ENCODE measurements around the gene SLC22A5.

Gene SLC22A5

DNA sequence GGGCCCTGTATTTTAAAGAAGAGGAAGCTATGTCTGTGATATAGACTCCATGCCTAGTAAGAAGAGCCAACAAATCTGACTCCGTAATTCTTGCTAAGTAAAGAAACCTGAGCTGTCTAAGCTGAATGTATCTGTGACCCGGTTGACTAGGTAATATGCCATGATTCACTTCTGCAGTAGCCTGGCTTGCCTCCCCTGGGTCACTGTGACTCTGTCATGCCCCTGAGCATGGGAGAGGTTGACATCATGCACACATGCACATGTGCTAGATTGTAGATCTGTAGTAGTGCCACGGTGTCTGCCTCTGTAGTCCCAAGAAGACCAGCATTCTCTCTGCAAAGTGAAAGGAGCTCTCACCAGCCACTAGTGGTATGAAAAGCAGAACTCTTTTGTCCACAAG, 9.1 kb downstream of the SLC22A5 start:
- TF ChIP-seq, protein P1, sequence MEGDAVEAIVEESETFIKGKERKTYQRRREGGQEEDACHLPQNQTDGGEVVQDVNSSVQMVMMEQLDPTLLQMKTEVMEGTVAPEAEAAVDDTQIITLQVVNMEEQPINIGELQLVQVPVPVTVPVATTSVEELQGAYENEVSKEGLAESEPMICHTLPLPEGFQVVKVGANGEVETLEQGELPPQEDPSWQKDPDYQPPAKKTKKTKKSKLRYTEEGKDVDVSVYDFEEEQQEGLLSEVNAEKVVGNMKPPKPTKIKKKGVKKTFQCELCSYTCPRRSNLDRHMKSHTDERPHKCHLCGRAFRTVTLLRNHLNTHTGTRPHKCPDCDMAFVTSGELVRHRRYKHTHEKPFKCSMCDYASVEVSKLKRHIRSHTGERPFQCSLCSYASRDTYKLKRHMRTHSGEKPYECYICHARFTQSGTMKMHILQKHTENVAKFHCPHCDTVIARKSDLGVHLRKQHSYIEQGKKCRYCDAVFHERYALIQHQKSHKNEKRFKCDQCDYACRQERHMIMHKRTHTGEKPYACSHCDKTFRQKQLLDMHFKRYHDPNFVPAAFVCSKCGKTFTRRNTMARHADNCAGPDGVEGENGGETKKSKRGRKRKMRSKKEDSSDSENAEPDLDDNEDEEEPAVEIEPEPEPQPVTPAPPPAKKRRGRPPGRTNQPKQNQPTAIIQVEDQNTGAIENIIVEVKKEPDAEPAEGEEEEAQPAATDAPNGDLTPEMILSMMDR (IDR thresholded peaks at IDR 0.05; ENCODE audit: low read depth, low read length) = no peak
- H3K4me3 ChIP-seq (replicated peaks in 1 of 2; ENCODE audit: low read depth in 2 of 2, low read length in 2 of 2) = no peak overlapping the region
- peak in 1 of 2 donors; percentile 13 for DNase-seq (ENCODE audit: low read depth in 2 of 2)

DNA sequence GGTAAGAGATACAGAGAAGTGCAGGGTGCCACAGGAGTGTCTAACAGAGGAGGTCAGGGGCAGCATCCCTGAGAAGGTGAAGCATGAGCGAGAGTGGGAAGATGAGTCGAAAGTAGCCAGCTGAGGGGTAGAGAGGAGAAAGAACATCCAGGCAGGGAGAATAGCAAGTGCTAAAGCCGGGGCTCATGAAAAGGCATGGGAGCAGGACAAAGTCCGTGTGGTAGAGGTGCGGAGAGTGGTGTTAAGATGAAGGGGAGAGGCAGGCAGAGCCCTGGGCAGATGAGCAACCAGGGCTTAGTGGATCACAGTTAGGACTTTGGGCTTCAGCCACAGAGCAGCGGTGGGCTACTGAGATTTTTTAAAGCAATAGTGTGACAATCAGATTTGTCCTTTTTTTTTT, 10.5 kb downstream of the SLC22A5 start:
- H3K4me3 ChIP-seq (replicated peaks in 1 of 2; ENCODE audit: low read depth in 2 of 2, low read length in 2 of 2) = no peak overlapping the region
- TF ChIP-seq, protein P1 (IDR thresholded peaks at IDR 0.05; ENCODE audit: low read depth, low read length) = no peak
- no peak for DNase-seq (ENCODE audit: low read depth in 2 of 2)

DNA sequence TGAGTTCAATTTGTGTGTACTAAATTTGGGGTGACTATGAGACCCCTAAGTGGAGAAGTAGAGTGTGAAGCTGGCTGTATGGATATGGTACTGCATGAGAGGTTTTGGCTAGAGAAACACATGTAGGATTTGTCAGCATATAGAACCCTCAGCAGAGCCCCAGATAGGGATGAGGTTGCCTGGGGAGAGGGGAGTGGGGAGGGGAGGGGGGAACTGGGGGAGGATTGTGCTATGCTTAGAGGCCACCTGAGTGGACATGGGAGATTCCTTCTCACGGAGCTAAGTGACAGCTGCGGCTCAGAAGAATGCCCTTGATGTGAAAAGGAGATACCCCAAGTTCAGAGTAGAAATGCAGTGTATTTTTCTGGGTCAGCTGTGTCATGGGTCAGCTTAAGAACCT, 11.2 kb downstream of the SLC22A5 start:
- no peak overlapping the region for H3K4me3 ChIP-seq (replicated peaks in 1 of 2; ENCODE audit: low read depth in 2 of 2, low read length in 2 of 2)
- TF ChIP-seq, protein P1 (IDR thresholded peaks at IDR 0.05; ENCODE audit: low read depth, low read length) = no peak
- DNase-seq (ENCODE audit: low read depth in 2 of 2) = no peak

DNA sequence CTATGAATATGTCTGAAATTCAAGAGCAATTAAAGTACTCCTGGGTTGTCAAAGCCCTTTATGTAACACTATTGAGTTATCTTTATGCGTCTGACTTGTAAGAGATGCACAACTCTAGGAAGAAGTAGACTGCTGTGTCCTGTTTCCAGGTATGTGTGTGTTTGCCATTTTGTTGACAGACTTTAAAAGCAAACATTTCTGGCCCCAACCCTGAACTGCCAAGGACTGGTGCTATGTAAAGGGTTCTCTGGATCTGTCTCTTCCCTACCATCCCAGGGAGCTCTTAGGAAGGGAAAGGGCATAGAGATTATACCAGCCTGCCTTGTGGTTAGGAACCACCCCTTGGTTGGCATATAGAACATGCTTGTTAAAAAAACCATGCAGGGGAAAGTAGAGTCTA, 12.1 kb downstream of the SLC22A5 start:
- no peak for DNase-seq (ENCODE audit: low read depth in 2 of 2)
- no peak overlapping the region for H3K4me3 ChIP-seq (replicated peaks in 1 of 2; ENCODE audit: low read depth in 2 of 2, low read length in 2 of 2)
- TF ChIP-seq, protein P1 (IDR thresholded peaks at IDR 0.05; ENCODE audit: low read depth, low read length) = no peak

DNA sequence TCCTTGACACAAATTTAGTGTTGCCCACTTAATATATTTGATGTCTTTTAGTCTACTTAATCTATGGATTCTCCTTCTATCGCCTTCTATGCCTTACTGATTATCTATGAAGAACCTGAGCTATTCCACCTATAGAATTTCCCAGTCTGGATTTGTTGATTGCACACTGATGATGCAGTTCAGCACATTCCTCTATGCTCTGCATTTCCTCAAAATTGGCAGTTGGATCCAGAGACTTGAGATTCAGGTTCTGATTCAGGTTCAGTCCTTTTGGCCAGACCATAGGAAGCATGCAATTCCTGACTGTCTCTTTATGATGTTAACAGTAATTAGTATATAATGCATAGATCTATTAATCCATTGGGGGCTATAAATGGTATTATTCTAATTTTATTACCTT, 13.8 kb downstream of the SLC22A5 start:
- no peak overlapping the region for H3K4me3 ChIP-seq (replicated peaks in 1 of 2; ENCODE audit: low read depth in 2 of 2, low read length in 2 of 2)
- DNase-seq (ENCODE audit: low read depth in 2 of 2) = no peak
- TF ChIP-seq, protein P1 (IDR thresholded peaks at IDR 0.05; ENCODE audit: low read depth, low read length) = no peak

DNA sequence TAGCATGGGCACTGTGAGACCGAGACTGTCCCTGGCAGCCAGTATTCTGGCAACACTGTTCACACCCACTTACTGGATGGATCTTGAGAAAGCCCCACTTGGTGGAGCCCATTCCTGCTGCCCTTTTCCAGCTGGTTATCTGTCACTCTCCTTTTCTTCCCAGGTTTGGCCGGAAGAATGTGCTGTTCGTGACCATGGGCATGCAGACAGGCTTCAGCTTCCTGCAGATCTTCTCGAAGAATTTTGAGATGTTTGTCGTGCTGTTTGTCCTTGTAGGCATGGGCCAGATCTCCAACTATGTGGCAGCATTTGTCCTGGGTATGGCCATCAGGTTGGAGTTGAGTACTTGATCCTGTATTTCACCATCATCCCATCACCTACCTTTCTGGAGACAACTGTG, 14.5 kb downstream of the SLC22A5 start:
- H3K4me3 ChIP-seq (replicated peaks in 1 of 2; ENCODE audit: low read depth in 2 of 2, low read length in 2 of 2) = no peak overlapping the region
- no peak for DNase-seq (ENCODE audit: low read depth in 2 of 2)
- TF ChIP-seq, protein P1 (IDR thresholded peaks at IDR 0.05; ENCODE audit: low read depth, low read length) = no peak

DNA sequence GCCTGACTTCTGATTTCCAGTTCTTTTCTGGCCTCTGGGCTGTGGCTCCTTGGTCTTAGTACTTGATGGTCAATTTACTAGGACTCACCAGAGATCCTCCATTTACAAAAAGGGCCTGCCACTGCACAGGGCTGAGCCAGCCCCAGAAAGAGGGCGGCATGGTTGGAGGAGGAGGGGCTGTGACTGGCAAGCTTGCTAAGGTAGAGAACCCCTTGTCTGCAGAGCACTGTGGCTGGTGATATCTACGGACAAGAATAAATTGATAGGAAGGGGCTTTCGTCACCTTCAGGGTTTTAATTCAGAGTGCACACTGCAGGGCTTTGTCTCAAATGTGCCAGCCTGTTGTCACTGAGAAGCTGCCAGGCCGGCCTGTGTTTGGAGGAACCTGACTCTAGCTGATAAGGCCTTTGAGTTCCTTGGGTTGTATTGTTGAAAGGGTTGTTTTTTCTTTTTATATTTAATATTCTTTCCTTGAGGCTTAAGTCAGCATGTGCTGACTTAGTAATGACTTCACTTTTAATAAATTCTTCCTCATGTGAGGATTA, 15.1 kb downstream of the SLC22A5 start:
- TF ChIP-seq, protein P1 (IDR thresholded peaks at IDR 0.05; ENCODE audit: low read depth, low read length) = no peak
- no peak for DNase-seq (ENCODE audit: low read depth in 2 of 2)
- H3K4me3 ChIP-seq (replicated peaks in 1 of 2; ENCODE audit: low read depth in 2 of 2, low read length in 2 of 2) = no peak overlapping the region

All from cardiac fibroblast (primary cell).